B cell (primary cell): Measurements from ENCODE around the gene RANBP9. TPM values are rescaled to one million over a fixed set of nuclear protein-coding genes. Genes with fewer than 3 reads are reported as not detected.

Experiments
- ATAC-seq: fragments of 200-7000 bp; cut with Tn5 transposase; one replicate; pipeline ENCODE4 v1.10.0; 2021; ENCODE audit warnings: low read depth, mild to moderate bottlenecking, moderate number of reproducible peaks, moderate library complexity
- CTCF ChIA-PET: fragments of 350-600 bp; sonication (Branson Sonifier 250); formaldehyde crosslinking; loops from one replicate; lab custom pipeline; 2021; ENCODE audit warnings: antibody characterized with exemption, inconsistent platforms; lab: Charles Lee
- POLR2A ChIA-PET: fragments of 350-600 bp; sonication (Branson Sonifier 250); formaldehyde crosslinking; loops from one replicate; lab custom pipeline; 2021; ENCODE audit warnings: antibody characterized with exemption; lab: Charles Lee
- DNase-seq: peaks from one replicate; pipeline ENCODE4 v3.0.0; 2013
- H2AFZ ChIP-seq: 2 replicates; pipeline ENCODE4 v1.6.1; 2012; ENCODE audit warnings: mild to moderate bottlenecking, low read depth, low read length; ENCODE audit not compliant: insufficient read depth, poor library complexity, severe bottlenecking
- H3K27ac ChIP-seq, 2 donors: 1 replicate in 1 of 2; 2 replicates in 1 of 2; pipeline ENCODE4 v1.5.1; 2012 to 2013; ENCODE audit warnings: low read length in 2 of 2, mild to moderate bottlenecking in 2 of 2, moderate library complexity in 1 of 2
- H3K27me3 ChIP-seq, 4 experiments: fragments of 200-600 bp in 1 of 4; sonication (generic) in 1 of 4; replicated peaks in 1 of 4; 1 replicate in 2 of 4; 2 replicates in 2 of 4; pipeline versions ENCODE4 v1.6.1 to v1.7.0; 2013 to 2016; ENCODE audit warnings: low read length in 3 of 4, mild to moderate bottlenecking in 2 of 4, mixed read lengths in 1 of 4, moderate library complexity in 1 of 4; ENCODE audit not compliant: insufficient read depth in 4 of 4, control insufficient read depth in 3 of 4; ENCODE audit errors: control extremely low read depth in 1 of 4
- H3K36me3 ChIP-seq, 2 experiments: replicated peaks in 1 of 2; 1 replicate in 1 of 2; 2 replicates in 1 of 2; pipeline versions ENCODE4 v1.6.1 to v1.7.1; 2013; ENCODE audit warnings: low read length in 1 of 2; ENCODE audit not compliant: insufficient read depth in 2 of 2, control insufficient read depth in 1 of 2; ENCODE audit errors: control extremely low read depth in 1 of 2, extremely low read depth in 1 of 2
- H3K4me1 ChIP-seq, 2 donors: fragments of 200-600 bp in 1 of 2; sonication (generic) in 1 of 2; 1 replicate in 1 of 2; 2 replicates in 1 of 2; pipeline versions ENCODE4 v1.5.1 to v1.6.1; 2013 to 2017; ENCODE audit warnings: low read length in 2 of 2; ENCODE audit not compliant: control insufficient read depth in 2 of 2, insufficient read depth in 2 of 2
- H3K4me2 ChIP-seq: replicated peaks from 2 replicates; pipeline ENCODE3; 2012; ENCODE audit warnings: mild to moderate bottlenecking, low read depth, low read length; ENCODE audit not compliant: poor library complexity, severe bottlenecking
- H3K4me3 ChIP-seq, 5 experiments: fragments of 200-600 bp in 1 of 5; sonication (generic) in 1 of 5; 1 replicate in 3 of 5; 2 replicates in 2 of 5; pipeline versions ENCODE4 v1.5.1 to v1.7.0; 2011 to 2016; ENCODE audit warnings: low read length in 4 of 5, mild to moderate bottlenecking in 4 of 5, low read depth in 2 of 5, control low read depth in 1 of 5, moderate library complexity in 1 of 5; ENCODE audit not compliant: insufficient read depth in 1 of 5; ENCODE audit errors: control extremely low read depth in 1 of 5, extremely low read depth in 1 of 5
- H3K79me2 ChIP-seq: fragments of 200-600 bp; sonication (generic); one replicate; pipeline ENCODE4 v1.6.0; 2016; ENCODE audit warnings: low read length; ENCODE audit not compliant: control insufficient read depth, insufficient read depth
- H3K9ac ChIP-seq: fragments of 200-600 bp; sonication (generic); 2 replicates; pipeline ENCODE4 v1.6.1; 2017; ENCODE audit warnings: mild to moderate bottlenecking, low read length, moderate library complexity
- H3K9me3 ChIP-seq, 3 donors: one replicate each; pipeline versions ENCODE4 v1.6.1 to v1.7.1; 2013; ENCODE audit warnings: low read length in 2 of 3; ENCODE audit not compliant: control insufficient read depth in 2 of 3, insufficient read depth in 1 of 3; ENCODE audit errors: control extremely low read depth in 1 of 3
- H4K20me1 ChIP-seq: 2 replicates; pipeline ENCODE4 v1.6.0; 2012; ENCODE audit warnings: mild to moderate bottlenecking, low read length; ENCODE audit not compliant: insufficient read depth, control insufficient read depth, poor library complexity, severe bottlenecking
- H3K27ac Mint-ChIP-seq: one replicate; pipeline ENCODE4 v1.8.0; 2021; ENCODE audit warnings: mixed read lengths
- H3K27me3 Mint-ChIP-seq: one replicate; pipeline ENCODE4 v1.8.0; 2021; ENCODE audit warnings: mixed read lengths
- H3K4me1 Mint-ChIP-seq: one replicate; pipeline ENCODE4 v1.8.0; 2021; ENCODE audit warnings: mixed read lengths
- H3K4me3 Mint-ChIP-seq: one replicate; pipeline ENCODE4 v1.8.0; 2021; ENCODE audit warnings: mixed read lengths
- H3K9me3 Mint-ChIP-seq: one replicate; pipeline ENCODE4 v1.8.0; 2022; ENCODE audit warnings: mixed read lengths; ENCODE audit not compliant: insufficient read depth
- CTCF ChIP-seq: fragments of 200-600 bp; IDR thresholded peaks from one replicate; pipeline ENCODE4 v1.8.0; 2022; ENCODE audit warnings: antibody characterized with exemption, mild to moderate bottlenecking
- EZH2 ChIP-seq: IDR thresholded peaks from 2 replicates; pipeline ENCODE4 v1.6.1; 2012; ENCODE audit warnings: borderline replicate concordance, low read depth, mild to moderate bottlenecking, moderate library complexity, low read length; ENCODE audit not compliant: insufficient read depth, poor library complexity, severe bottlenecking
- WGBS: methylation state at CpG from one replicate; pipeline ENCODE4 v1.1.5; 2013; ENCODE audit warnings: missing lambda C conversion rate; ENCODE audit not compliant: insufficient coverage; 5-methylcytosine and 5-hydroxymethylcytosine counted together
- intact Hi-C: fragments of 100-400 bp; cut with micrococcal nuclease; formaldehyde crosslinking; loops from one replicate; pipeline ENCODE4 v1.10.0; 2022
- polyA plus RNA-seq: library from polyadenylated mRNA; depleted of rRNA; stranded (reverse); fragments of >200 nt; gene quantifications from 2 replicates; pipeline ENCODE4 v1.2.3, GENCODE V29; 2012
- total RNA-seq, 2 donors: library from RNA; stranded (reverse); fragments of 120-200 nt in 1 of 2; gene quantifications; 1 replicate in 1 of 2; 2 replicates in 1 of 2; pipeline versions ENCODE4 v1.2.3 to v1.2.4, GENCODE V29; 2013 to 2022

Gene RANBP9
- total and polyA plus RNA-seq, 2 donors (not counting 1 experiment from before 2014, with no cell fraction given), result 20.0 to 34.1 TPM

DNA sequence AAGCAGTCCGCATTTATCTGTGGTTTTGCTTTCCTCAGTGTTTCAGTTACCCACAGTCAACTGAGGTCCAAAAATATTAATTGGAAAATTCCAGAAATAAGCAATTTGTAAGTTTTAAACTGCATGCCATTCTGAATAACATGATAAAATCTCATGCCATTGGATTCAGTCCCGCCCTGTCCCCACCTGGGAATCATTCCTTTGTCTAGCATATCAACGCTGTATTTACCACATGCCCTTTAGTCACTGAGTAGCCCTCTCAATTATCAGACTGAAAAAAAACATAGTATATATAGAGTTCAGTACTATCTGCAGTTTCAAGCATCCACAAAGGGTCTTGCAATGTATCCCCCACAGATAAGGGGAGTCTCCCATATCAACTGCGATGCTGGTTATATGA lies 17.1 kb downstream of the RANBP9 start:
- Histone ChIP-seq H4K20me1 (peaks cover 17% of the 10 kb centered on the region), H3K9me3 (no peaks in the 10 kb centered on the region), H3K27me3 (no peaks in the 10 kb centered on the region), H3K4me1 (peaks cover 21% of the 10 kb centered on the region in 2 donors), H3K4me2 (no peak overlapping the region), H3K9ac (no peak overlapping the region), H3K36me3 (peaks cover 3 to 7% of the 10 kb centered on the region in 2 experiments), H3K79me2 (peaks cover 95% of the 10 kb centered on the region), H3K27ac (no peak overlapping the region), H2AFZ (no peak overlapping the region), H3K4me3 (no peak overlapping the region)
- Mint-ChIP-seq H3K27me3 (no peaks in the 10 kb centered on the region), H3K27ac (no peak overlapping the region), H3K9me3 (no peaks in the 10 kb centered on the region), H3K4me1 (peaks cover 44% of the 10 kb centered on the region), H3K4me3 (no peak overlapping the region)
- DNase-seq (no peak), ATAC-seq (no peak)
- TF ChIP-seq CTCF, result no peak
- no peak for TF ChIP-seq EZH2
- CTCF ChIA-PET, result no interaction called here
- POLR2A ChIA-PET, result no interaction called here
- intact Hi-C loops, result no loop called here
- no CpG with 5 or more reads among the region's 4 CpGs for WGBS

DNA sequence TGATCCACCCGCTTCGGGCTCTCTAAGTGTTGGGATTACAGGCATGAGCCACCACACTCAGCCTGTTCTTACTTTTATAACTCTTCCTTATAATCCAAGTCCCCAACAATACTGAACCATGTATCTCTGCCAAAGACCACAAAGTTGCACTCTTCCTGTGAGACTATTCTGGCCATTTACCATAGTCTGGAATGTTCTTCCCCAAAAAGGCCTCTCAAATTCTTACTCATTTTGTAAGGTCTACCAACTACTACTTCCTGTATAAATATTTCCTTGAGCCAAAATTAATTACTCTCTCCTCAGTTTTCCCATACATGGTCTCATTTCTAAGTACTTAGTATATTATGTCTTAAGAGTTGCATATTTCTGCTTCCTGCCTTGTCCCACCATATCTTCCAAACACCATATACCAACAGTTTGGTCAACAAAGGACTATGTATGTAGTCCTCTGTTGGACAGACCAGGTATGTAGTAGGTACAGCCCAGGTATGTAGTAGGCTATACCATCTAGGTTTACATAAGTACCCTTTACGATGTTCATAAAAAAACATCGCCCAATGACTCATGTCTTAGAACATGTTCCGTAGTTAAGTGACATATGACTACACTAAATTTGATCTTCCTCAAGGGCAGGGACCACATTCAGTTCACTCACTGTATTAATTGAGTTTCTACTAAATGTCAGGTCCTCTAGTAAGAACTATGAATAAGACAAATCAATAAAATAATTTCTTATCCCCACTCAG lies 22.0 kb downstream of the RANBP9 start:
- H3K27ac Mint-ChIP-seq, result no peak overlapping the region
- TF ChIP-seq EZH2 (no peak), CTCF (no peak)
- no peak overlapping the region for H3K4me3 ChIP-seq
- H3K9ac ChIP-seq, result no peak overlapping the region
- no peaks in the 10 kb centered on the region for H3K9me3 ChIP-seq
- H3K4me3 Mint-ChIP-seq, result no peak overlapping the region
- H3K27ac ChIP-seq, result no peak overlapping the region
- ChIA-PET CTCF (no interaction called here), POLR2A (no interaction called here)
- H3K36me3 ChIP-seq, result peaks cover 3 to 7% of the 10 kb centered on the region in 2 experiments
- ATAC-seq (no peak), DNase-seq (no peak)
- H3K79me2 ChIP-seq, result peaks cover 97% of the 10 kb centered on the region
- intact Hi-C loops, result no loop called here
- peaks cover 0 to 4% of the 10 kb centered on the region in 2 donors for H3K4me1 ChIP-seq
- no peaks in the 10 kb centered on the region for H3K27me3 ChIP-seq
- 100% methylated on average over 2 of the region's 5 CpGs for WGBS
- H4K20me1 ChIP-seq, result peaks cover 28% of the 10 kb centered on the region
- no peaks in the 10 kb centered on the region for H3K27me3 Mint-ChIP-seq
- no peaks in the 10 kb centered on the region for H3K9me3 Mint-ChIP-seq
- H2AFZ ChIP-seq, result no peak overlapping the region
- H3K4me2 ChIP-seq, result no peak overlapping the region
- peaks cover 40% of the 10 kb centered on the region for H3K4me1 Mint-ChIP-seq
